GM18868 (cell line): ENCODE data around the gene PYGO1.
"Not testable (repeated sequence)": the region's sequence is repeated elsewhere in the genome, so short reads cannot be mapped to it uniquely, and the experiment has no call there.

Experiments
- ATAC-seq: cut with Tn5 transposase; IDR thresholded peaks from one replicate; pipeline ENCODE4 v1.9.1; 2021; ENCODE audit warnings: mild to moderate bottlenecking, moderate library complexity; ENCODE audit not compliant: unreplicated experiment

Gene PYGO1, protein sequence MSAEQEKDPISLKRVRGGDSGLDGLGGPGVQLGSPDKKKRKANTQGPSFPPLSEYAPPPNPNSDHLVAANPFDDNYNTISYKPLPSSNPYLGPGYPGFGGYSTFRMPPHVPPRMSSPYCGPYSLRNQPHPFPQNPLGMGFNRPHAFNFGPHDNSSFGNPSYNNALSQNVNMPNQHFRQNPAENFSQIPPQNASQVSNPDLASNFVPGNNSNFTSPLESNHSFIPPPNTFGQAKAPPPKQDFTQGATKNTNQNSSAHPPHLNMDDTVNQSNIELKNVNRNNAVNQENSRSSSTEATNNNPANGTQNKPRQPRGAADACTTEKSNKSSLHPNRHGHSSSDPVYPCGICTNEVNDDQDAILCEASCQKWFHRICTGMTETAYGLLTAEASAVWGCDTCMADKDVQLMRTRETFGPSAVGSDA

DNA sequence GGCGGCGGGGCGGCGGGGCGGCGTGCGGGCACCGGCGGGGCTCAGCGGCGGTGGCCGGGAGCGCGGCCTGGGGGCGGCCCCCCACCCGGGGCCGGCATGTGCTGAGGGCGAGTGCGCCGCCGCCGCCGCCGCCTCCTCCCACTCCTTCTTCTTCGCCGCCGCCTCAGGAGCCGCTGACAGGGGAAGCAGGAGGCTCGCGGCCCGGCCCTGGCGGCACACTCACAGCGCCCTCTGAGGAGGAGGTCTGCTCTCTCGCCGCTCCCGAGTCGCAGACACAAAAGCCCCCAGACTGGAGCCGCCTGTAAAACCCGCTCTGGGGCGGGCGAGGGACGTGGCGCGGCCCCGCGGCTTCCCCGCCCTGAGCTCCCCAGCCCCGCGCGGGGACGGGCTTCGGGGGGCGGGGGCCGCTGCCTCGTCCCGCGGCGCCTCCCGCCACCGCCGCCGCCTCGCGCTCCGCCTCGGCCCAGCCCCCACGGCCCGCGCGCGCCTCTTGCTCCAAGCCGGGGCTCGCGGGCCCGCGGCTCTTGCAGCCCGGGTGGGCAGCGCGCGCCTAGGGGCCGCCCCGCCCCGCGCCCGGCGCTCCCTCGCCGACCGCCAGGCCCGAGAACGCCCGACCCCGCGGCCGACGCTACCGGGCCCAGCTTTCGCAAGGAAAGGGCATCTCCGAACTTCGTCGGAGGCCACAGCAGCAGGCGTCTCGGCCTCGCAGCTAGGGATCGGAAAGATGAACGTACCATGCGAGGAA is at the start of gene PYGO1:
TSS of gene PYGO1 (minus strand) at position 276 of the 745 bp plus-strand sequence. CDS start 462 bp downstream, outside the sequence.
- ATAC-seq: peak; percentile 83

DNA sequence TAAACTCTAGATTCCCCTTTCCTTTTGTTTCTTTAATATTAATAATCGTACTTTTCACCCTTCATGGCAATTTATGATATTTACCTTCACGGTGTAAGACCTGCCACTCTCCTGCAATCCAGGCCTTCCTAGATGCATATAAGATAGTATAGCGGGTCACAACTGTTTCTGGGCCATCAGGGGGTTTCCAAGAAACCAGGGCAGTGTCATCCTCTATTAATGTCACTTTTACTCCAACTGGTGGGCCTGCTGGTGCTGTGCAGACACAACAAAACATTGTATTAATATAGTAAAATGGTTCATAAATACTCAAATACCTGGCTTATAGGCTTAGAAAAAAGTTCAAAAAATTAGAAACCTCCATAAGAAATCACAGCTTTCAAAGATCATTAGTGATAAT is 48.9 kb upstream of the PYGO1 start:
- ATAC-seq: no peak

- no peak for ATAC-seq
These were observed 45.6 kb upstream of the PYGO1 start for GRCh38 chr15:55633731-55634130.

DNA sequence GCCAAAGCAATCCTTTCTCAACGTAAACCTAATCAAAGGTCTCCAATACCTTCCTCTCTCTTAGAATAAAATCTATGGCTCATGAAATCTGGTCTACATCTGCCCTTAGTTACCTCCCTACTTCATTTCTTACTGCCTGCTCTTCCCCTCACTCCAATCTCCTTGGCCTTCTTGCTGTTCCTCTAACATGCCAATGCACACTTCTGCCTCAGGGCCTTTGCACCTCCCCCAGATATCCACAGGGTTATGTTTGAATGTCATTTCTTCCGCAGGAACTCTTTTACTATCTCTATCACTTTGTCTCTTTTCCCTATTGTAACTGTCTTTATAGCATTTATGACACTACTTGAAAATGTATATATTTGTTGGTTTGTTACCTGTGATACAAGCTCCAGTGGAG is 44.3 kb upstream of the PYGO1 start:
- no peak for ATAC-seq

- ATAC-seq: no peak
These were observed 42.7 kb upstream of the PYGO1 start for GRCh38 chr15:55630858-55631257.

GRCh38 chr15:55628369-55628730 is 40.2 kb upstream of the PYGO1 start:
- ATAC-seq: no peak

- no peak for ATAC-seq
These were observed 39.7 kb upstream of the PYGO1 start for GRCh38 chr15:55627730-55628368.

DNA sequence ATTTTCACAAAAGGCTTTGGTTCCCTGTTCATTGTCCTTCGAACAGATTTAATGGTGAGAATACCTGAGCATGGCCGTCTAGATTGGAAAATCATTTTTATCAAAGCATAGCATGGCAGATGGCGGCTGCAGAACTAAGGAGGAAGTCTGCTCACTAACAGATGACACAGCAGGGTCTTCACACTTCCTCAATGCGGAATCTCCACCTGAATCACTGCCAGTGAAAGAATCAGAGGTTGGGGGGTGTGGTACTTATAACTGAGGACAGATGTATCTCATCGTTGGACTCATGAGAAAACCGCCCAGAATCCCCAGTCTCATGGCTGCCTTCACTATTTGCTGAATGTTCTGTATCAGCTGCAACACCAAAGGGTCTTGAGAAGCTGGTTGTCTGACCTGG is 31.6 kb upstream of the PYGO1 start:
- no peak for ATAC-seq

DNA sequence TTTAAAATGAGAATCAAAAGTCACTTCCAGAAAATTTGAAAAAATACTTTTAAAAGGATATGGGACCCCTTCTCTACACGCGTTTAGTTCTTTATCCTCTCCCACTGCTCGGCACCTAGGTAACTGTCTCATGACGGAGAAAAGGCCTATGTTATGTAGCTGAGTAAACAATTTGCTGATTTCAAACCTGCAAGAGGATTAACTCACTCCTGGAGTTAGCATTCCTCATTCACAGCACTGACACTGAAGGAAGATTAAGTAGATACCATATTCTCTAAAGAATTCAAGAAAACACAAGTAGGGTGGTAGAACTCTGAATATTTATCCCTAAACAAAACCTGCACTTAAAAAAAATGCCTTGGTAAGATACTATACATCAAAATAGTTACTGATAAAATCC is 30.2 kb upstream of the PYGO1 start:
- ATAC-seq: no peak

- ATAC-seq: no peak
These were observed 27.3 kb upstream of the PYGO1 start for GRCh38 chr15:55615445-55615844.

DNA sequence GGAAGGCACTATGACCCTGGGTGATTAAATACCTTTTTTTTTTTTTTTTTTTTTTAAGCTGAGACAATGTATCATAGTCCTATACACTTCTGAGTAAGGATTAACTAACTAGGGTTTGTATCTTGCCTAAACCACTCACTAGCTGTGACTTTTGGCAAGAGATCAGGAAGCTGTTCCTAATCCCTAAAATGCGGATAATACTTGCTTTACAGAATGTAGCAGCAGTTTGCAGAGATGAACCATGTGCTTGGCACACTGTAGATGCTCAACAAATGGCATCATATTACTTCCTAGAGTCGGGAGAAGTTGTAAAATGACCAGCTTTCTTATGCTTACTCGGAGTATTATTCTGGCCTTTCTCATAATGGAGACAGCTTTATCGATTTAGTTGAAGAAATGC is 25.6 kb upstream of the PYGO1 start:
- ATAC-seq: no peak

- no peak for ATAC-seq
These were observed 18.1 kb upstream of the PYGO1 start for GRCh38 chr15:55606214-55606613.

DNA sequence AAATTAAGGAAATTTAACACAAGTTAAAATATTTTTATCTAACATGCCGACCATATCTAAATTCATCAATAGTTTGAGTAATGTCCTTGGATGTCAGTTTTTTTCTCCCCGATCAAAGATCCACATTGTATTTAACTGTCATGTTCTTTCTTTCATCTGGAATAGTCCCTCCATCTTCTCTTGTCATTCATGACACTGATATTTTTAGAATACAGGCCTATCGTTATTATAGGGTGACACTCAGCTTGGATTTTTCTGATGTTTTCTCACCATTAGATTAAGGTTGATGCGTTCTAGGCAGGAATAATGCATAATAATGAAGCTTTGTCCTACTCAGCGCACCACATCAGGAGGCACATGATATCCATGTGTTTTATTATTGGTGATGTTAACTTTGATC is 13.2 kb upstream of the PYGO1 start:
- no peak for ATAC-seq

DNA sequence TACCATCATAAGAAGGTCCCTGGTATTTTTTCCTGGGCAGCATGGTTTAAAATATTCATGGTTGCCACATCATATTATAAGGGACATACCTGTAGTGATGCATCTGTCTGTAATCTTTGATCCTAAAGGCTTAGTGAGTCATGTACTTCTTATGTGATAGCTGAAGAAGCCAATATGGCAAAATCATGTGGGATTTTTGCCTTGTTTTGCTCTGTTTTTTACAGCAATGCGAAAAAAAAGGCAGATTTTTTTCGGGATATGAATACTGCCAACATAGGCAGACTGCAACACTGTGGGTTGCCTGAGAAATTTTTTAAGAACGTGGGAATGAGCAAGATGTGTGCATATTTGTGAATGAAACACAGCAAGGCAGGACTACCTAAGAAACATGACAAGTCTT is 11.3 kb upstream of the PYGO1 start:
- no peak for ATAC-seq

DNA sequence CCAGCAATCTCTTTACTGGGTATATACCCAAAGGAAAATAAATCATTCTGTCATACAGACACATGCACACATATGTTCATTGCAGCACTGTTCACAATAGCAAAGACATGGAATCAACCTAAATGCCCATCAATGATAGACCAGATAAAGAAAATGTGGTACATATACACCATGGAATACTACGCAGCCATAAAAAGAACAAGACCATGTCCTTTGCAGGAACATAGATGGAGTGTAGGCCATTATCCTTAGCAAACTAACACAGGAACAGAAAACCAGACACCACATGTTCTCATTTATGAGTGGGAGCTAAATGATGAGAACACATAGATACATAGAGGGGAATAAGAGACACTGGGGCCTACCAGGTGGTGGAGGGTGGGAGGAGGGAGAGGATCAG is 4.9 kb upstream of the PYGO1 start:
- not testable (repeated sequence) for ATAC-seq

DNA sequence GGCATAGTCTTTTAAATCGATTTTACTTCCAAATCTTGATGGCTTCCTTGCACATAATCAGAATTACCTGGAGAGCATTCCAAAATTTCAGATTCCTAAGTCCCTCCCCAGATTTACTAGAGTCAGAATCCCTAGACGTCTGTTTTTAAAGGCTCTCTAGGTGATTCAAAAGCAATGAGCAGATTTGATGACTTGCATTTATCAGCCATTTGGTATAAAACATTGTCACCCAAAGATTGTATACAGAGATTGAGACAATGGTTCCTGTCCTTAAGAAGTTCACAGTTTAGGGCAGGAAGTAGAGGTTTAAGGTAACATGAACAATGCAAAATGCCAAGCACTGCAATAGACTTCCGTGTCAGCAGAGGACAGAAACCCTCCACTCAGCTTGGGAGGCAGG is 2.6 kb upstream of the PYGO1 start:
- ATAC-seq: no peak

DNA sequence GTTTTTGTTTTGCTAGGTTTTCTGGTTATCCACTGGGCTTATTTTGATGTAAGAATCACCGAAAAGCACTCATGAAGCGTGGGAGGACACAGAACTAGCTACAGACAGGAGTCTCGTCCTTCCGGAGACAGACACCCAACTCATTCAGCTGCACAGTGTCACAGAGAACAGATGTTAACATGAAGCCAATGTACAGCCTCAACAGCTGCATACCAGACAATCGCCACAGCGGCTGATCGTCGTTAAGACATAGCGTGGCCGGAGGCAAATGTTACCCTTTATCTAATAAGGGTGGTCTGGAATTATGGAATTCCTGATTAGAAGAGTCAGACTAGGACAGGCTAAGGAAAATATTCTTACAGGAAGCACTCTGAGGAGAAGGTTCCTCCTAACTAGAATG is 1.1 kb upstream of the PYGO1 start:
- ATAC-seq: no peak

GRCh38 chr15:55588815-55589115 is 620 bp upstream of the PYGO1 start:
- ATAC-seq: no peak

DNA sequence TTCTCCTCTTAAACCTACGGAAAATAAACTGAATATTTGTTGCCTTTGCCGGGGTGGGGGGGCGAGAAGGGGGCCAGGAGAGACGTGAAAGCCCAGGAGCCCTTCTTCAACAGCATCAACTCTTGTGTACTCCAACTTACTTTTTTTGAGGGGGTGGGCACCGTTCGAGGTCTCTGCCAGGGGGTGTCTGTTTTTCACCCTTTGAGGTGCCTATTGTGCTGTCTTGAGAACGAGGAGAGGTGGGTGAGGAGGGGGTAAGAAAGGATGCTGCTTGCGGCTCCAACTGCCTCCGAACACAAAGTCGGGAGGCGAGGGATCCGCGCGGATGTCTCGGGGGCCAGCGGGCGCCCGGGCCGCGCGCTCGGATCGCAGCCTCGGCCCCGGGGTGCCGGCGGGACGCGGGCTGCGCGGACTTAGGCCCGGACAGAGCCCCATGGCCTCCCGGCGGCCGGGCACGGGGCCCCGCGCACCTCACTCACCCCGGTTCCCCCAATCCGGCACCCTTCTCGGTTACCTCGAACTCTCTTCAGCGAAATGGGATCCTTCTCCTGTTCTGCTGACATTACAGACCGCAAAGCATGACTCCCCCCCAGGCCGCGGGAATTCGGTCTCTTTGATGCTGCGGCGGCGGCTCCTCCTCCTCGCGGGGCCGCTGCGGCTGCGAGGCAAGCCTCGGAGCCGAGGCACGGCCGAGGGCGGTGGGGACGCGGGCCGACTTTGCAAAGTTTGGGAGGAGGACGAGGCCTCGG is 650 bp downstream of the PYGO1 start:
- ATAC-seq: peak; percentile 31

DNA sequence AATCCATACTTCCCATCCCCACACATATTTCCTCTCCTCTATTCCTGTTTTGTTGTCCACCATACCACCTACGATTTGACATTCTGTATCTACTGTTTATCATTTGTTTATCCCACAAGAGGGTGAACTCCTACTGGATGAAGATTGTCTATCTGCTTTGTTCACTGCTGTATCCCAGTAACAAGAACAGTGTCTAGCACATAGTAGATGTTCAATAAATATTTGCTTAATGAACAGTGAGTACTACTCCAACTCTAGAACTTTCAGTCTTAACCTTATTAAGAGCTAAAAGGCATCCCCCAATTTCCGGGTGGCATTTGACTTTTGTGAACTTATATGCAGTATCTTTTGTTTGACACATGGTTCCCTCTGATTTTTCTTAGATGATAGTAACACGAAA is 1.3 kb downstream of the PYGO1 start:
- no peak for ATAC-seq

GRCh38 chr15:55576943-55577342 is 11.2 kb downstream of the PYGO1 start:
- ATAC-seq: no peak
